ENCODE data around the gene RAPH1. TPM values are rescaled to one million over a fixed set of nuclear protein-coding genes. Genes with fewer than 3 reads are reported as not detected.
"Not testable (repeated sequence)": the region's sequence is repeated elsewhere in the genome, so short reads cannot be mapped to it uniquely, and the experiment has no call there.

The RAPH1 gene
- total RNA-seq, 1 donor from 2014 or later, result 17.2 TPM

DNA sequence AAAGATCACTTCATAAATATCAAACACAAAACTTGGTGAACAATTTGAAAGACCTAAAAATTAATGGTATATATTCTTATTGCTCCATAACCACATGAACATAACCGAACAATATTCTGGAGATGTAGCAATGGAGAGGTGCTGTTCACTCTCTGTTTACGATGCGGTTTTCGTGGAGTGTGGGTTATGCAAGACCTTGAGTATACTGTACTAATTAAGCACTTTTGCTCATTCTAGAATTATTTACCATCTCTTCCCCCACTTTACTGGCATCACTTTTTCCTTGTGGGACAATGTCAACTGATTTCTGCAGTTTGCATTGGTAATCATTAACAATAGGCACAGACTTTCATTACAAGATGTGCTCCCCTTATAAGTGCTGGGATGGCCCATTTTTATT lies 97.6 kb downstream of the RAPH1 start:
- no peak for DNase-seq
- H3K27ac ChIP-seq (replicated peaks), result no peak overlapping the region
- peaks cover 33% of the 10 kb centered on the region for H3K4me1 ChIP-seq
- no peaks in the 10 kb centered on the region for H3K9me3 ChIP-seq (replicated peaks)
- no peaks in the 10 kb centered on the region for H3K27me3 ChIP-seq (ENCODE audit: low read depth)
- TF ChIP-seq, protein P1, sequence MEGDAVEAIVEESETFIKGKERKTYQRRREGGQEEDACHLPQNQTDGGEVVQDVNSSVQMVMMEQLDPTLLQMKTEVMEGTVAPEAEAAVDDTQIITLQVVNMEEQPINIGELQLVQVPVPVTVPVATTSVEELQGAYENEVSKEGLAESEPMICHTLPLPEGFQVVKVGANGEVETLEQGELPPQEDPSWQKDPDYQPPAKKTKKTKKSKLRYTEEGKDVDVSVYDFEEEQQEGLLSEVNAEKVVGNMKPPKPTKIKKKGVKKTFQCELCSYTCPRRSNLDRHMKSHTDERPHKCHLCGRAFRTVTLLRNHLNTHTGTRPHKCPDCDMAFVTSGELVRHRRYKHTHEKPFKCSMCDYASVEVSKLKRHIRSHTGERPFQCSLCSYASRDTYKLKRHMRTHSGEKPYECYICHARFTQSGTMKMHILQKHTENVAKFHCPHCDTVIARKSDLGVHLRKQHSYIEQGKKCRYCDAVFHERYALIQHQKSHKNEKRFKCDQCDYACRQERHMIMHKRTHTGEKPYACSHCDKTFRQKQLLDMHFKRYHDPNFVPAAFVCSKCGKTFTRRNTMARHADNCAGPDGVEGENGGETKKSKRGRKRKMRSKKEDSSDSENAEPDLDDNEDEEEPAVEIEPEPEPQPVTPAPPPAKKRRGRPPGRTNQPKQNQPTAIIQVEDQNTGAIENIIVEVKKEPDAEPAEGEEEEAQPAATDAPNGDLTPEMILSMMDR (IDR thresholded peaks at IDR 0.05; ENCODE audit: borderline replicate concordance), result no peak
- no peak overlapping the region for H3K4me3 ChIP-seq
- peaks cover 36% of the 10 kb centered on the region for H3K36me3 ChIP-seq
- intact Hi-C loops (cut with micrococcal nuclease), result loop anchor here (10.0 kb wide), 1 partner anchor 153 kb away; no protein-coding TSS in a partner anchor

DNA sequence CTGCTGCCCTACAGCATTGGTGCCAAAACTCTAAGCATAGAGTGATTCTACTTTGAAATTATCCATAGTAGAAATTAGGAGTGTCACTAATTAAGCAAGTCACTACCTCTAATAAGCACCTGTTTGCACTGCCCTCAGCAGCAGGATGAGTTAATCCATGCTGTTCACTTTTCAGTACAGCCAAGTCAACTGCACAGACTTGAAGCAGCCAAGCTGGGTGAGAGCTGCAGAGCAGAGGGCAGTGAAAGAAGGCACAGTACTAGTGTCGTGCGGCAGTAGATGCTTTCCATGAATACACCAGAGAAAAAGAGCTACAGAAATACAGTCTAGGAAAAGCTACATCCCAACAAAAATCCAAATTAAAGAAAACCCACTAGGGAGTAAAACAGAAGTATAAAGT lies 98.6 kb downstream of the RAPH1 start:
- H3K9me3 ChIP-seq (replicated peaks), result no peaks in the 10 kb centered on the region
- H3K27ac ChIP-seq (replicated peaks), result no peak overlapping the region
- DNase-seq, result no peak
- H3K4me1 ChIP-seq, result peaks cover 26% of the 10 kb centered on the region
- TF ChIP-seq, protein P1 (IDR thresholded peaks at IDR 0.05; ENCODE audit: borderline replicate concordance), result no peak
- H3K36me3 ChIP-seq, result peaks cover 31% of the 10 kb centered on the region
- intact Hi-C loops (cut with micrococcal nuclease), result loop anchor here (10.0 kb wide), 1 partner anchor 152 kb away; no protein-coding TSS in a partner anchor
- no peaks in the 10 kb centered on the region for H3K27me3 ChIP-seq (ENCODE audit: low read depth)
- no peak overlapping the region for H3K4me3 ChIP-seq

DNA sequence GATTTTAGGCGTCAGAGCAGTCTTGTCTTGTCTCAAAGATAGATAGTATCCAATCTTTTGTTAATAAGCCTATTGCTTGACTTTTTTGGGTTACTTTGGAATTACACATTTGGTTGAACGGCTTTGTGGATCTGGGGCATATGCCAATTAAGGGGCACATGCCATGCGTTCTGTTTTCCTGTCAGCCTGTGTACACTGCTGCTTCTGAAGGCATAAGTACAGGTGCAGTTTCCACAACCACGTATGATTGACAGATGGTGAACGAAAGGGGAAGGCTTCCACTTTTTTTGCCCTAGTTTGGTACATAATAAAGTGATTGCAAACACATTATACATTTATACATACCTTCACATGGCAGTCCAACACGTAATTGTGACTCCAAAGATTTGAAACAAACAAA lies 102.3 kb downstream of the RAPH1 start:
- H3K27me3 ChIP-seq (ENCODE audit: low read depth), result no peaks in the 10 kb centered on the region
- DNase-seq, result no peak
- peaks cover 23% of the 10 kb centered on the region for H3K36me3 ChIP-seq
- H3K4me1 ChIP-seq, result peaks cover 18% of the 10 kb centered on the region
- no peak overlapping the region for H3K27ac ChIP-seq (replicated peaks)
- H3K9me3 ChIP-seq (replicated peaks), result no peaks in the 10 kb centered on the region
- H3K4me3 ChIP-seq, result no peak overlapping the region
- TF ChIP-seq, protein P1 (IDR thresholded peaks at IDR 0.05; ENCODE audit: borderline replicate concordance), result no peak
- intact Hi-C loops (cut with micrococcal nuclease), result loop anchor here (10.0 kb wide), 1 partner anchor 148 kb away; no protein-coding TSS in a partner anchor

DNA sequence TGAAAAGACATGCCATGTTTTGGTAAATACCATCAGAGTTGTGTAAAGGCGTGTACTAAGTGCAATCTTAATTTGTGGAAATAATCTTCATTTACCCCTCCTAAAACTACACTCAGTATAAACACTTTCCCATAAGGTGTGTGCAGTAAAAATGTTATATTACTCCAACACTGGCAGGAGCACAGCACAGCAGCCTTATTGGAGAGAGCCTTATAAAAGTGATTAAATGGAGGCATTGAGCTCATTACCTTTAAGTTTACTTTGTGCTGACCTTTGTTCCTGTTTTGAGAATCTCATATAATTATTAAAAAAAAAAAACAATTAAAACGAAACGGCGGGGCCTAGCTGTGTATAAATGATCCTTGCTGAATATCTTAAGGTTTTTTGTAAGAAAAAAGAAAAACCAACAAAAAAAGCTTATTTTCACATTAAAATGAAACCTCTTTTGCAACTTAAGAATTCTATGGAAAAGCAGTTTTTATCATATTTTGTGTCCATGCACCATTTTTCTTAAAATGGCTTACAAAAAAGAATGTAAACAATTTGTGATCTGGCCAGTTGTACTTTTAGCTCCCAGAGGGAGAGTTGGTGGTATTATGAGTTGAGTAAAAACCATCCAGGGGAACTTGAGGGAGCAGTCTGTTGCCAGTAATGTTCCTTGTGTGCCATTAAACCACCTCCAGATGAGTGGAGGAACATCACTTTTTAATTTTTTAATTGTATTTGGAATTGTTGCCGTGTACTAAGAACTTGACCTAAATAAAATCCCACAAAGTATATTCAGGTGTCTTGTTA lies 103.5 kb downstream of the RAPH1 start:
- no peak overlapping the region for H3K4me3 ChIP-seq
- no peak overlapping the region for H3K27ac ChIP-seq (replicated peaks)
- TF ChIP-seq, protein P1 (IDR thresholded peaks at IDR 0.05; ENCODE audit: borderline replicate concordance), result no peak
- no peak for DNase-seq
- peaks cover 8% of the 10 kb centered on the region for H3K4me1 ChIP-seq
- H3K36me3 ChIP-seq, result peaks cover 32% of the 10 kb centered on the region
- no peaks in the 10 kb centered on the region for H3K27me3 ChIP-seq (ENCODE audit: low read depth)
- intact Hi-C loops (cut with micrococcal nuclease), result loop anchor here (10.0 kb wide), 1 partner anchor 147 kb away; no protein-coding TSS in a partner anchor
- H3K9me3 ChIP-seq (replicated peaks), result no peaks in the 10 kb centered on the region

DNA sequence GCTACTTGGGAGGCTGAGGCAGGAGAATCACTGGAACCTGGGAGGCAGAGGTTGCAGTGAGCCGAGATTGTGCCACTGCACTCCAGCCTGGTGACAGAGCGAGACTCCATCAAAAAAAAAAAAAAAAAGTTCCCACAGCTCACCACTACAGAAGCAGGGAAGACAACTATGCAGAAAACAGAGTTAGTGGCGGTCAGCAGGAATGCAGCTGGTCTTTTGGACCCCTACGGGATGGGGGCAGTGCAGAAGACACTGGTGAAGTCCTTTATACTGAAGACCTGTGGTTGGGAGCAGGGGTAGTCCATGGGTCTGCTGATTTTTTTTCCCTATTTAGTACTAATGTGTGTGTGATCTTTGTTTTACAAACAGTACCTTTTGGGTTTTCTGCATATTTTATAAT lies 105.5 kb downstream of the RAPH1 start:
- not testable (repeated sequence) for H3K27me3 ChIP-seq (ENCODE audit: low read depth); DNase-seq; H3K9me3 ChIP-seq (replicated peaks); H3K4me1 ChIP-seq; H3K4me3 ChIP-seq; H3K27ac ChIP-seq (replicated peaks)
- intact Hi-C loops (cut with micrococcal nuclease), result loop anchor here (10.0 kb wide), 1 partner anchor 145 kb away; no protein-coding TSS in a partner anchor
- H3K36me3 ChIP-seq, result peaks cover 33% of the 10 kb centered on the region

DNA sequence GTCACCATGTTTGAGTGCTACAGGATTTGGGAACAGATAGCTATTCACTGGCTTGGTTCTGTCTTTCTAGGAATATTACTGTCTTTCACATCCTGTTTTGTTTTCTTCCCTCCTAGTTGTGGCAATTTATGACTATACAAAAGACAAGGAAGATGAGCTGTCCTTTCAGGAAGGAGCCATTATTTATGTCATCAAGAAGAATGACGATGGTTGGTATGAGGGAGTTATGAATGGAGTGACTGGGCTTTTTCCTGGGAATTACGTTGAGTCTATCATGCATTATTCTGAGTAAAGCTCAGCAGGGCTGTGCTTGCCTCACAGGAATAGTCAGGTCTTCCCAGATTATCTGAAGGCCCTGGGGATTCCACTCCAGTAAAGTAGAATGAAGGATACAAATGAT lies 108.0 kb downstream of the RAPH1 start:
- intact Hi-C loops (cut with micrococcal nuclease), result no loop called here
- H3K4me3 ChIP-seq, result no peak overlapping the region
- no peak for DNase-seq
- no peaks in the 10 kb centered on the region for H3K27me3 ChIP-seq (ENCODE audit: low read depth)
- no peaks in the 10 kb centered on the region for H3K4me1 ChIP-seq
- H3K36me3 ChIP-seq, result peaks cover 41% of the 10 kb centered on the region
- H3K27ac ChIP-seq (replicated peaks), result no peak overlapping the region
- no peaks in the 10 kb centered on the region for H3K9me3 ChIP-seq (replicated peaks)
- TF ChIP-seq, protein P1 (IDR thresholded peaks at IDR 0.05; ENCODE audit: borderline replicate concordance), result no peak

Measured in left ventricle myocardium inferior (tissue), 1 donor.